ENCODE measurements around the gene KCNK3. TPM values are rescaled to one million over a fixed set of nuclear protein-coding genes. Genes with fewer than 3 reads are reported as not detected.

KCNK3 gene
- polyA plus RNA-seq, 1 donor (not counting 4 experiments of a cell fraction or from before 2014, with no cell fraction given) = not detected

DNA sequence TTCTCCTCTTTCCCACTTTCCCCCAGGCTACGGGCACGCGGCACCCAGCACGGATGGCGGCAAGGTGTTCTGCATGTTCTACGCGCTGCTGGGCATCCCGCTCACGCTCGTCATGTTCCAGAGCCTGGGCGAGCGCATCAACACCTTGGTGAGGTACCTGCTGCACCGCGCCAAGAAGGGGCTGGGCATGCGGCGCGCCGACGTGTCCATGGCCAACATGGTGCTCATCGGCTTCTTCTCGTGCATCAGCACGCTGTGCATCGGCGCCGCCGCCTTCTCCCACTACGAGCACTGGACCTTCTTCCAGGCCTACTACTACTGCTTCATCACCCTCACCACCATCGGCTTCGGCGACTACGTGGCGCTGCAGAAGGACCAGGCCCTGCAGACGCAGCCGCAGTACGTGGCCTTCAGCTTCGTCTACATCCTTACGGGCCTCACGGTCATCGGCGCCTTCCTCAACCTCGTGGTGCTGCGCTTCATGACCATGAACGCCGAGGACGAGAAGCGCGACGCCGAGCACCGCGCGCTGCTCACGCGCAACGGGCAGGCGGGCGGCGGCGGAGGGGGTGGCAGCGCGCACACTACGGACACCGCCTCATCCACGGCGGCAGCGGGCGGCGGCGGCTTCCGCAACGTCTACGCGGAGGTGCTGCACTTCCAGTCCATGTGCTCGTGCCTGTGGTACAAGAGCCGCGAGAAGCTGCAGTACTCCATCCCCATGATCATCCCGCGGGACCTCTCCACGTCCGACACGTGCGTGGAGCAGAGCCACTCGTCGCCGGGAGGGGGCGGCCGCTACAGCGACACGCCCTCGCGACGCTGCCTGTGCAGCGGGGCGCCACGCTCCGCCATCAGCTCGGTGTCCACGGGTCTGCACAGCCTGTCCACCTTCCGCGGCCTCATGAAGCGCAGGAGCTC, 35.4 kb downstream of the KCNK3 start:
- dilution Hi-C loops (cut with MboI; ENCODE audit: extremely low pct_ligation_motif_present, low sequenced_read_pairs) = no loop called here
- Histone ChIP-seq H3K79me2 (ENCODE audit: control insufficient read depth, insufficient read depth, low read length) (no peaks in the 10 kb centered on the region), H3K9ac (ENCODE audit: control insufficient read depth, extremely low read depth, insufficient read depth, low read length) (no peak overlapping the region), H3K36me3 (ENCODE audit: control insufficient read depth in 2 of 2, extremely low read depth in 1 of 2, insufficient read depth in 2 of 2, low read length in 2 of 2) (no peaks in the 10 kb centered on the region), H3K9me3 (ENCODE audit: control insufficient read depth, low read depth, low read length) (no peaks in the 10 kb centered on the region), H3K27ac (ENCODE audit: control insufficient read depth, insufficient read depth, low read length) (no peak overlapping the region), H4K20me1 (ENCODE audit: control insufficient read depth, extremely low read depth, insufficient read depth, low read length) (no peaks in the 10 kb centered on the region), H3K9me1 (ENCODE audit: control insufficient read depth, extremely low read depth, insufficient read depth, low read length) (no peaks in the 10 kb centered on the region), H3K4me3 (ENCODE audit: control insufficient read depth in 2 of 3, extremely low read depth in 1 of 3, insufficient read depth in 2 of 3, low read depth in 1 of 3, low read length in 3 of 3) (no peak overlapping the region), H3K27me3 (ENCODE audit: control insufficient read depth, extremely low read depth, insufficient read depth, low read length) (peaks cover 6% of the 10 kb centered on the region), H3K4me1 (ENCODE audit: control insufficient read depth, extremely low read depth, insufficient read depth, low read length) (no peaks in the 10 kb centered on the region), H3K4me2 (ENCODE audit: control insufficient read depth, extremely low read depth, insufficient read depth, low read depth, low read length) (no peak overlapping the region), H2AFZ (ENCODE audit: control insufficient read depth, low read length) (no peak overlapping the region)
- FAIRE-seq = no peak
- TF ChIP-seq, protein P1, sequence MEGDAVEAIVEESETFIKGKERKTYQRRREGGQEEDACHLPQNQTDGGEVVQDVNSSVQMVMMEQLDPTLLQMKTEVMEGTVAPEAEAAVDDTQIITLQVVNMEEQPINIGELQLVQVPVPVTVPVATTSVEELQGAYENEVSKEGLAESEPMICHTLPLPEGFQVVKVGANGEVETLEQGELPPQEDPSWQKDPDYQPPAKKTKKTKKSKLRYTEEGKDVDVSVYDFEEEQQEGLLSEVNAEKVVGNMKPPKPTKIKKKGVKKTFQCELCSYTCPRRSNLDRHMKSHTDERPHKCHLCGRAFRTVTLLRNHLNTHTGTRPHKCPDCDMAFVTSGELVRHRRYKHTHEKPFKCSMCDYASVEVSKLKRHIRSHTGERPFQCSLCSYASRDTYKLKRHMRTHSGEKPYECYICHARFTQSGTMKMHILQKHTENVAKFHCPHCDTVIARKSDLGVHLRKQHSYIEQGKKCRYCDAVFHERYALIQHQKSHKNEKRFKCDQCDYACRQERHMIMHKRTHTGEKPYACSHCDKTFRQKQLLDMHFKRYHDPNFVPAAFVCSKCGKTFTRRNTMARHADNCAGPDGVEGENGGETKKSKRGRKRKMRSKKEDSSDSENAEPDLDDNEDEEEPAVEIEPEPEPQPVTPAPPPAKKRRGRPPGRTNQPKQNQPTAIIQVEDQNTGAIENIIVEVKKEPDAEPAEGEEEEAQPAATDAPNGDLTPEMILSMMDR (optimal IDR thresholded peaks at IDR 0.05 in 1 of 3, IDR thresholded peaks at IDR 0.05 in 1 of 3, conservative IDR thresholded peaks at IDR 0.05 in 1 of 3; ENCODE audit: extremely low read depth in 1 of 3, insufficient read depth in 2 of 3, low read length in 3 of 3) = peak in 1 of 3 experiments; percentile 40
- TF ChIP-seq EZH2 (IDR thresholded peaks at IDR 0.05; ENCODE audit: low read length) = no peak
- no peak for DNase-seq (ENCODE audit: low read depth, low spot score)

DNA sequence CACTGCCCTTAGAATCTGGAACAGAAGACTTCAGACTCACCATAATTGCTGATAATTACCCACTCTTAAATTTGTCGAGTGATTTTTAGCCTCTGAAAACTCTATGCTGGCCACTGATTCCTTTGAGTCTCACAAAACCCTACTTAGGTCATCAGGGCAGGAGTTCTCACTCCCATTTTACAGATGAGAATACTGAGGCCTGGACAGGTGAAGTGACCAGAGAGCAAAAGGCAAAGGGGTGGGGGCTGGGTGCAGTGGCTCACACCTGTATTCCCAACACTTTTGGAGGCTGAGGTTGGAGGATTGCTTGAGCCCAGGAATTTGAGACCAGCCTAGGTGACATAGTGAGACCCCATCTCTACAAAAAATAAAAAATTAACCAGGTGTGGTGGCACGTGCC, 36.8 kb downstream of the KCNK3 start:
- Histone ChIP-seq H3K36me3 (ENCODE audit: control insufficient read depth in 2 of 2, extremely low read depth in 1 of 2, insufficient read depth in 2 of 2, low read length in 2 of 2) (no peaks in the 10 kb centered on the region), H3K27me3 (ENCODE audit: control insufficient read depth, extremely low read depth, insufficient read depth, low read length) (peaks cover 6% of the 10 kb centered on the region), H3K4me2 (ENCODE audit: control insufficient read depth, extremely low read depth, insufficient read depth, low read depth, low read length) (no peak overlapping the region), H3K4me3 (ENCODE audit: control insufficient read depth in 2 of 3, extremely low read depth in 1 of 3, insufficient read depth in 2 of 3, low read depth in 1 of 3, low read length in 3 of 3) (no peak overlapping the region), H3K4me1 (ENCODE audit: control insufficient read depth, extremely low read depth, insufficient read depth, low read length) (no peaks in the 10 kb centered on the region), H3K9me3 (ENCODE audit: control insufficient read depth, low read depth, low read length) (no peaks in the 10 kb centered on the region), H3K79me2 (ENCODE audit: control insufficient read depth, insufficient read depth, low read length) (no peaks in the 10 kb centered on the region), H2AFZ (ENCODE audit: control insufficient read depth, low read length) (no peak overlapping the region), H3K9me1 (ENCODE audit: control insufficient read depth, extremely low read depth, insufficient read depth, low read length) (no peaks in the 10 kb centered on the region), H3K27ac (ENCODE audit: control insufficient read depth, insufficient read depth, low read length) (no peak overlapping the region), H3K9ac (ENCODE audit: control insufficient read depth, extremely low read depth, insufficient read depth, low read length) (no peak overlapping the region), H4K20me1 (ENCODE audit: control insufficient read depth, extremely low read depth, insufficient read depth, low read length) (no peaks in the 10 kb centered on the region)
- FAIRE-seq (no peak), DNase-seq (ENCODE audit: low read depth, low spot score) (no peak)
- TF ChIP-seq, protein P1 (optimal IDR thresholded peaks at IDR 0.05 in 1 of 3, IDR thresholded peaks at IDR 0.05 in 1 of 3, conservative IDR thresholded peaks at IDR 0.05 in 1 of 3; ENCODE audit: extremely low read depth in 1 of 3, insufficient read depth in 2 of 3, low read length in 3 of 3) = no peak
- no peak for TF ChIP-seq EZH2 (IDR thresholded peaks at IDR 0.05; ENCODE audit: low read length)
- dilution Hi-C loops (cut with MboI; ENCODE audit: extremely low pct_ligation_motif_present, low sequenced_read_pairs) = no loop called here
